ENCODE measurements around the gene PTPN13. TPM values are rescaled to one million over a fixed set of nuclear protein-coding genes. Genes with fewer than 3 reads are reported as not detected.
A peak's percentile ranks its signal among the peaks of the same experiment; 100 is the strongest.

PTPN13 gene
- polyA plus RNA-seq (2013, experiment 1 of 2) = 30.1 TPM
- 31.0 TPM for polyA plus RNA-seq (2013, experiment 2 of 2)

- Histone ChIP-seq H2BK15ac (replicated peaks; ENCODE audit: low read depth) (peak within 1 kb of the TSS; percentile 9), H3K4me3 (ENCODE audit: low read length) (peak within 1 kb of the TSS; percentile 69), H3K27me3 (ENCODE audit: insufficient read depth, low read length, poor library complexity) (no peaks in the 10 kb centered on the region), H3K4me1 (ENCODE audit: control insufficient read depth, low read depth, low read length) (no peaks in the 10 kb centered on the region), H3K27ac (ENCODE audit: low read depth, low read length) (peak within 1 kb of the TSS; percentile 85), H2AK5ac (ENCODE audit: low read length) (no peak within 1 kb of the TSS), H3K4me2 (ENCODE audit: low read length) (peak within 1 kb of the TSS; percentile 84), H2BK120ac (ENCODE audit: low read depth, low read length) (no peak within 1 kb of the TSS), H4K5ac (ENCODE audit: low read length) (no peak within 1 kb of the TSS), H3K79me1 (ENCODE audit: low read length) (no peaks in the 10 kb centered on the region), H3K56ac (ENCODE audit: low read length) (peak within 1 kb of the TSS; percentile 93), H3K9ac (ENCODE audit: low read length) (peak within 1 kb of the TSS; percentile 79), H2BK5ac (ENCODE audit: low read length) (peak within 1 kb of the TSS; percentile 65), H4K8ac (ENCODE audit: low read depth, low read length) (no peak within 1 kb of the TSS), H3K4ac (ENCODE audit: low read depth, low read length) (peak within 1 kb of the TSS; percentile 5), H3K23ac (ENCODE audit: low read length) (peak within 1 kb of the TSS; percentile 48), H3K18ac (ENCODE audit: low read length) (peak within 1 kb of the TSS; percentile 62), H3K79me2 (ENCODE audit: control insufficient read depth, insufficient read depth, low read length) (peaks cover 28% of the 10 kb centered on the region), H3K36me3 (ENCODE audit: control insufficient read depth, insufficient read depth, low read length) (no peaks in the 10 kb centered on the region)
- WGBS (ENCODE audit: extremely low coverage, insufficient coverage, low lambda C conversion rate) = no CpG with 5 or more reads among the region's 60 CpGs
- peak; percentile 100 for DNase-seq
Measured at GRCh38 chr4:86593688-86594558, at the start of gene PTPN13. TSS of gene PTPN13 (plus strand) at chr4:86594315. CDS start at chr4:86635257, 40,942 bp downstream.

GRCh38 chr4:86547140-86547539, 47.0 kb upstream of the PTPN13 start:
- Histone ChIP-seq H3K56ac (ENCODE audit: low read length) (no peak overlapping the region), H2BK120ac (ENCODE audit: low read depth, low read length) (no peak overlapping the region)

GRCh38 chr4:86549163-86549788, 44.8 kb upstream of the PTPN13 start:
- Histone ChIP-seq H2BK120ac (ENCODE audit: low read depth, low read length) (no peak overlapping the region), H3K23ac (ENCODE audit: low read length) (no peak overlapping the region), H3K9ac (ENCODE audit: low read length) (no peak overlapping the region), H2BK5ac (ENCODE audit: low read length) (no peak overlapping the region), H3K4me1 (ENCODE audit: control insufficient read depth, low read depth, low read length) (peaks cover under 1% of the 10 kb centered on the region), H3K4me3 (ENCODE audit: low read length) (no peak overlapping the region), H3K56ac (ENCODE audit: low read length) (no peak overlapping the region), H3K36me3 (ENCODE audit: control insufficient read depth, insufficient read depth, low read length) (no peaks in the 10 kb centered on the region), H3K18ac (ENCODE audit: low read length) (no peak overlapping the region), H3K4ac (ENCODE audit: low read depth, low read length) (no peak overlapping the region), H2BK15ac (replicated peaks; ENCODE audit: low read depth) (no peak overlapping the region), H3K4me2 (ENCODE audit: low read length) (no peak overlapping the region), H4K5ac (ENCODE audit: low read length) (no peak overlapping the region), H3K27ac (ENCODE audit: low read depth, low read length) (no peak overlapping the region), H3K79me2 (ENCODE audit: control insufficient read depth, insufficient read depth, low read length) (no peaks in the 10 kb centered on the region), H4K8ac (ENCODE audit: low read depth, low read length) (no peak overlapping the region), H3K27me3 (ENCODE audit: insufficient read depth, low read length, poor library complexity) (no peaks in the 10 kb centered on the region), H3K79me1 (ENCODE audit: low read length) (no peaks in the 10 kb centered on the region), H2AK5ac (ENCODE audit: low read length) (no peak overlapping the region)
- no peak for DNase-seq
- WGBS (ENCODE audit: extremely low coverage, insufficient coverage, low lambda C conversion rate) = no CpG with 5 or more reads among the region's 4 CpGs

More at GRCh38 chr4:86547140-86547539, 47.0 kb upstream of the PTPN13 start:
- no CpG with 5 or more reads among the region's 22 CpGs for WGBS (ENCODE audit: extremely low coverage, insufficient coverage, low lambda C conversion rate)
- Histone ChIP-seq H3K79me1 (ENCODE audit: low read length) (no peaks in the 10 kb centered on the region), H3K4me3 (ENCODE audit: low read length) (no peak overlapping the region), H2AK5ac (ENCODE audit: low read length) (no peak overlapping the region), H3K4me2 (ENCODE audit: low read length) (no peak overlapping the region), H3K27ac (ENCODE audit: low read depth, low read length) (no peak overlapping the region), H3K79me2 (ENCODE audit: control insufficient read depth, insufficient read depth, low read length) (no peaks in the 10 kb centered on the region), H3K36me3 (ENCODE audit: control insufficient read depth, insufficient read depth, low read length) (no peaks in the 10 kb centered on the region), H2BK5ac (ENCODE audit: low read length) (no peak overlapping the region), H3K4ac (ENCODE audit: low read depth, low read length) (no peak overlapping the region), H4K5ac (ENCODE audit: low read length) (no peak overlapping the region), H3K18ac (ENCODE audit: low read length) (no peak overlapping the region), H3K27me3 (ENCODE audit: insufficient read depth, low read length, poor library complexity) (no peaks in the 10 kb centered on the region), H4K8ac (ENCODE audit: low read depth, low read length) (no peak overlapping the region), H2BK15ac (replicated peaks; ENCODE audit: low read depth) (no peak overlapping the region), H3K4me1 (ENCODE audit: control insufficient read depth, low read depth, low read length) (peaks cover 2% of the 10 kb centered on the region), H3K9ac (ENCODE audit: low read length) (no peak overlapping the region), H3K23ac (ENCODE audit: low read length) (no peak overlapping the region)
- no peak for DNase-seq

- Histone ChIP-seq H2BK15ac (replicated peaks; ENCODE audit: low read depth) (no peak overlapping the region), H3K4me3 (ENCODE audit: low read length) (no peak overlapping the region), H3K23ac (ENCODE audit: low read length) (no peak overlapping the region), H3K27me3 (ENCODE audit: insufficient read depth, low read length, poor library complexity) (no peaks in the 10 kb centered on the region), H3K9ac (ENCODE audit: low read length) (no peak overlapping the region), H2BK5ac (ENCODE audit: low read length) (no peak overlapping the region), H3K4ac (ENCODE audit: low read depth, low read length) (no peak overlapping the region), H3K18ac (ENCODE audit: low read length) (no peak overlapping the region), H3K56ac (ENCODE audit: low read length) (no peak overlapping the region), H4K5ac (ENCODE audit: low read length) (no peak overlapping the region), H3K36me3 (ENCODE audit: control insufficient read depth, insufficient read depth, low read length) (no peaks in the 10 kb centered on the region), H3K4me1 (ENCODE audit: control insufficient read depth, low read depth, low read length) (no peaks in the 10 kb centered on the region), H4K8ac (ENCODE audit: low read depth, low read length) (no peak overlapping the region), H3K4me2 (ENCODE audit: low read length) (no peak overlapping the region), H3K79me1 (ENCODE audit: low read length) (no peaks in the 10 kb centered on the region), H3K79me2 (ENCODE audit: control insufficient read depth, insufficient read depth, low read length) (no peaks in the 10 kb centered on the region), H2AK5ac (ENCODE audit: low read length) (no peak overlapping the region), H2BK120ac (ENCODE audit: low read depth, low read length) (no peak overlapping the region), H3K27ac (ENCODE audit: low read depth, low read length) (no peak overlapping the region)
- no CpG with 5 or more reads among the region's 2 CpGs for WGBS (ENCODE audit: extremely low coverage, insufficient coverage, low lambda C conversion rate)
- no peak for DNase-seq
Measured at GRCh38 chr4:86551387-86551786, 42.7 kb upstream of the PTPN13 start.

GRCh38 chr4:86554646-86555045, 39.5 kb upstream of the PTPN13 start:
- H3K23ac ChIP-seq (ENCODE audit: low read length) = no peak overlapping the region
- no peak overlapping the region for H2BK5ac ChIP-seq (ENCODE audit: low read length)
- no peaks in the 10 kb centered on the region for H3K36me3 ChIP-seq (ENCODE audit: control insufficient read depth, insufficient read depth, low read length)
- H3K18ac ChIP-seq (ENCODE audit: low read length) = no peak overlapping the region
- no peaks in the 10 kb centered on the region for H3K27me3 ChIP-seq (ENCODE audit: insufficient read depth, low read length, poor library complexity)
- no peak for DNase-seq
- no peak overlapping the region for H2AK5ac ChIP-seq (ENCODE audit: low read length)
- H3K79me1 ChIP-seq (ENCODE audit: low read length) = no peaks in the 10 kb centered on the region
- H2BK15ac ChIP-seq (replicated peaks; ENCODE audit: low read depth) = no peak overlapping the region
- H3K56ac ChIP-seq (ENCODE audit: low read length) = no peak overlapping the region
- no peak overlapping the region for H2BK120ac ChIP-seq (ENCODE audit: low read depth, low read length)
- H3K9ac ChIP-seq (ENCODE audit: low read length) = no peak overlapping the region
- no peak overlapping the region for H3K27ac ChIP-seq (ENCODE audit: low read depth, low read length)
- no peak overlapping the region for H3K4me3 ChIP-seq (ENCODE audit: low read length)
- no peak overlapping the region for H3K4ac ChIP-seq (ENCODE audit: low read depth, low read length)
- no peak overlapping the region for H3K4me2 ChIP-seq (ENCODE audit: low read length)
- no peak overlapping the region for H4K5ac ChIP-seq (ENCODE audit: low read length)
- no peaks in the 10 kb centered on the region for H3K4me1 ChIP-seq (ENCODE audit: control insufficient read depth, low read depth, low read length)
- no peaks in the 10 kb centered on the region for H3K79me2 ChIP-seq (ENCODE audit: control insufficient read depth, insufficient read depth, low read length)
- no peak overlapping the region for H4K8ac ChIP-seq (ENCODE audit: low read depth, low read length)
